ENCODE data around the gene PKP4.

DNA sequence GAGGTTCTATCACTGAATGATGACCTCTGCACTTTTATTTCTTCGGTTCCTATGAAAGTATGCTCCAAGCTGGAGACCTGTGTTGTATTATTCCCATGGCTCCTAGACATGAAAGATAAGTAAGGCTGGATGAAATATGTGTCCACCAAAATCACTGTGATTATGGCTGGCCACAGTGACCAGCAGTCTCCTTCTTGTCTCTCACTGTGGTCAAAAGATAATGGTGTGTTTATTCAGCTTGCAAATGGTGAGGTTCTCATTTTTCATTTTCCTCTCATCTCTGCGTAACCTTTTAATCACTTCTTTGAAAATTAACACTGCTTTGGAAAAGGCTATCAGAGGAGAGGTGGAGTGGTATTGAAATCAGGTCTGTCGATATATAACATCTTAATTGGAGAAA is 230.6 kb downstream of the PKP4 start:
- TF ChIP-seq CTCF (IDR thresholded peaks at IDR 0.05) (no peak), EZH2 (IDR thresholded peaks at IDR 0.05; ENCODE audit: borderline replicate concordance, insufficient read depth, low read depth, low read length, poor library complexity, severe bottlenecking) (no peak)
